COLO829 (cell line): ENCODE measurements around the gene LTBP2.

ENCODE experiments used
- DNase-seq: peaks from one replicate; pipeline ENCODE4 v3.0.0; 2012; ENCODE audit warnings: low spot score

Gene LTBP2

DNA sequence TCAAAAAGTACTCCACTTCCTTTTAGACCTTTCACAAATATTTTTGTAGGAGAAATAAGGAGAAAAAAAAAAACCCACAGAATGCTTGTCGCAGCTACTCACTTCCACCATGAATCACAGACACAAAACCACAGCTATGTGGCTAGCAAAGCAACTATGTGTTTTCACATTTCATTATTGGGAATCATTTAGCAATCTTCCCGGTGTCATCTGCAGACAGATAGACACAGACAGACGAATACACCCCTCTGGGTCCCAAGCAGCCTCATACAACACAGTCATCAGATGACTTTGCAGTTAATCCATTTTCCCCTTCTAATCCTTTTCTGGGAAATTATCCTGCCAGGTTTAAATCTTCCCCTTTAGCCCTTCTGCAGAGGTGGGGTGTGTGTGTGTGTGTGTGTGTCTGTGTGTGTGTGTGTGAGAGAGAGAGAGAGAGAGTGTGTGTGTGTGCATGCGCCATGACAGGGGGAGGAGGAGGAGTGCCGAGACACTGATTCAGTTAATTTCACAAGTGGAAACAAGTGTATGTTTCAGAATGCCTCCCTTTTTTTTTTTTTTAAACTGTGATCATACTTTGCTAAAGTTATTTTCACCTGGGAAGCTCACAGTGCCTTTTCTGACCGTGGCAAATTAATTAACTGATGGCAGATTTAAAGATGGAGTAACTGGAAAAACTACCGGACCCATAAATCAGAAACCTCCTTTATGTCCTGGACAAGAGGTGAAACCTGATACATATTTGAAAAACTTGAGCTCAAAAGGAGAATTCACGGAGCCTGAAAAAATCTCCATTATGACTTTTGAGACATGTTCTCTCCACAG is 39.9 kb downstream of the LTBP2 start:
- peak; percentile 64 for DNase-seq

DNA sequence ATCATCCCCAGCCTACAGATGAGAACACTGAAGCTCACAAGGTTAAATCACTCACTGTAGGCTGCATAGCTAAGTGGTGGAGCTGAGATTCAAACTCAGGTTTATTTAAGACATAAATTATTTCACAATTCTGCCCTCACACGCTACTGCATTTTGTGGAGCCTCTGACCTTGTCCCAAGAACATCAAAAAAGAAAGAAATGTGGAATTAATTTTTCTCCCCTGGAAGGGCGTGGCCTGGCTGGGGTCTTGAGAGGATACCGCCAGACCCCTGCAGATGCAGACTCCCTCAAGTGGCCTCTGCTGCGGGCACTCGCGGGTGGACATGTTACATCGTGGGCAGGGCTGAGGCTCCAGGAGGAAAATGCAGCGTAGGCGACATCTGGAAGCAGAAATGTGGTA is 40.6 kb downstream of the LTBP2 start:
- no peak for DNase-seq

DNA sequence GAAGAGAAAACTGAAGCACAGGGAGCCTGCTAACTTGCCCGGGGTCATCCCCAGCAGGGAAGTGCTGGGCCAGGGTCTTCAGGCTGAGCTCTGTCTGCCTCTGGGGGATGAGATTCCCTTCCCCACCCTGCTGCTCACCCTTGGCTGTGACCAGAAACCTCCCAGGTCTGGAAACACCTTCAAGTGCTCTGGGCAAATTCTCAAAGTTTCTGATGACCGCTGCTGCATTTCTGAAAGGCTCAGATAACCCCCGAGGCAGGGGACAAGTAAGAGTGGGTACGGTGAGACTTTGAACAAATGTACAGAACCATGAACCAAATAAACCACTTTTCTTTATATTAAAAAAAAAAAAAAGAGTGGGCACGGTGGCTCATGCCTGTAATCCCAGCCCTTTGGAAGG is 41.3 kb downstream of the LTBP2 start:
- no peak for DNase-seq

DNA sequence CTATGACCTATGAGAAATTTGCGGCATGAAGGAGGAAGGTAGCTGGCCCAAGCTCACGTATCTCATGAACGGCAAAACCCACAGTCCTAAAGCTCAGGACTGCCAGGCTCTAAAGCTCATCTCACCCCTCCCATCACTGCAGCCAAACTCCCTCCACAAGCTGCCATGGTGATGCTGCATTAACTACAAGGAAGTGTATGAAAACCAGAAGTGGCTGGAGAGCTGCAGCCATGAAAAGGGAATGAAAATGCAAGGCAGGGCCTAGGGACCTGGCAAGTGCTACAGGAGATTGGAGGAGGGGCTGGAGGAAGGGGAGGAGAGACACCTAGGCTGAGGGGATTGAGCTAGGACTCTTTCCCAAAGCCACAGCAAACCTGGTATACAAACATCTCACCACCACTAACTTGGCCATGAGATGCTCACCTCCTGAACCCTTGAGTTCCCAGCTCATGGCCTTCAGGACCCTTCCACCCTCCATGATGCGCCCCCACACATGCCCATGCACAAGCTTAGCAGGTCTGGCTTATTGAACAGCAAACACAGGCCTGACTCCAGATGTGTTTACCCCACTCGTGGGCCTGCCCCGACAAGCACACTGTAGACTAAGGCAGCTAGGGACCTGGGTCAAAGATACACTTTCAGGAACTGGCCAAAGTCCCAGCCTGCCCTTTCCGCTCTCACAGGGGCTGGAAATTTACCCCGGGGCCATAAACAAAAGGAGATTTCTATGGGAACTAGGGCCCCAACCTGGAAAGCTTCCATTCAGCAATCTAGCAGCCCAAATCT is 42.0 kb downstream of the LTBP2 start:
- peak; percentile 8 for DNase-seq

DNA sequence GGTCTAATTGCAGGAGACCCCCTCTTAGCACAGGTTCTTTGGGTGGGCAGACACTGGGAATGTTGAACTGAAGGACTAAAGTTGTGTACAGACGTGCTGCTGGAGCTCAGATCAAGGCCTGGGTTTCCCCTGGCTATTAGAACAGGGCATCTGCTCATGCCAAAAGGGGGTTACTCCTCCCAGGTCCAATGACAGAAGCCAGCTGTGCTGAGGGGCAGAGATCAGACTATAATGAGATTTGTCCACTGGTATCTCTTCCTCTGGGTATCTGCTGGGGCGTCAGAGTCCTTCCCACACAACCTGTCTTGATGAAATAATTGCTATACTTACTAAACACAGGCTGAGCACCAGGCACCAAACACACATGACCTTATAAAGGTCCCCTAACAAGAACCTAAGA is 42.6 kb downstream of the LTBP2 start:
- DNase-seq = no peak

DNA sequence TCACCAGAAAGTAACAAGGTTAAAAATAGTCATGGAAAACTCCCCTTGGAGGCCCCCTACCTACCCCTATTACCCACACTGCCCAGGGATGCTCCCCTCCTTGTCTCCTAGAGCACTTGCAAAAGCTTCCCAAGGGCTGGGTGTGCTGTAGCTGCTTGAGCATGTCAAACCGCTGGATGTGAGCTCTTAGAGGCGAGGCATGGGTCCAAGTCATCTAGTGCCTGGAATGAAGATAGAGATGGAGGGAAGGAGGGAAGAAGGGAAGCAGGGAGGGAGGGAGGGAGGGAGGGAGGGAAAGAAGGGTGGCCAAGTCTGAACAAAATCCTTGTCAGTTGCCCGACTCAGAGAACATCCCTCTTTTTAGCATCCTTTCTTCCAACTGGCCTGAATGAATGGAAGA is 43.1 kb downstream of the LTBP2 start:
- no peak for DNase-seq

DNA sequence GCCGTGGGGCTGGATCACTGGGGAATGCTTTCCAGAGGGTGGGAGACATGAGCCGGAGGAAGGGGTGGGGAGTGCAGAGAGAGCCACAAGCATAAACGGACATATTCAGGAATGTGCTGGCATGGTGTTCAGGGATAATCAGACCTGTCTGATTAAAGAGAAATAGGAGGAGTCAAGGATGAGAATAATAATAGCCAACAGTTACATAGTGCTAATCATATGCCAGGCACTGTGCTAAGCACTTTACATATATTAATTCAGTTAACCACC is 43.7 kb downstream of the LTBP2 start:
- DNase-seq = no peak

DNA sequence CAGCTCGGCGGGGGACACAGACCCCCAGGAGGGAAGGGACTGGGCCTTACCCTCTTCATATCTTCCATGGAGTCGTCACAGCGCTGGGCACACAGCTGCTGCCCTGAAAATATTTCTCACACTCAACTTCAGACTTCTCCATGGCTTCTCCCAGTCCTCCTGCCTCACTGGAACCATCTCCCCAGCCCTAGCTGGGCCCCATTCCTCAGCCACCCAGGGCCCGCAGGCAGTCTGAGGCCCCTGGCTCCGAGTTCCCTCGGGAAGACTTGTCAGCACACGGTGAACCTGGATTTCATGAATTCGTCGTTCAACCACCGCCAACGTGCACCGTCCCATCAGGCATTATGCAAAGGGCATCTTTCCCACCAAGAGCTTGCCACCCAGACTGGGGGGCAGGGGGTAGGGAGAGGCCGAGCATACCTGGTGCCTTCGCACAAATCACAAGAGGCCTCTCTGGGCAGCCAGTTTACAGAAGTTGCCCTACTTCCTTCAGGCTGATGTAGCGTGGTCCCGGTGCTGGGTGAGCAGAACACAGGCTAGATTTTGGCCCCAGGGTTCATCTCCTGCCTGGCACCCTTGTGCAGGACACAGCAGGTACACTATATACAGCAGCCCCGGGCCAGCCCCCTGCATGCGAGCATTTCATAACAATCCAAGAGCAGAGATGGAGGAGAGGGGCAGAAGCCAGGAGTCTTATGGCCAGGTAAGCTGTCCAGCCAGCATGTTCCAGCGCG is 44.2 kb downstream of the LTBP2 start:
- DNase-seq = no peak

DNA sequence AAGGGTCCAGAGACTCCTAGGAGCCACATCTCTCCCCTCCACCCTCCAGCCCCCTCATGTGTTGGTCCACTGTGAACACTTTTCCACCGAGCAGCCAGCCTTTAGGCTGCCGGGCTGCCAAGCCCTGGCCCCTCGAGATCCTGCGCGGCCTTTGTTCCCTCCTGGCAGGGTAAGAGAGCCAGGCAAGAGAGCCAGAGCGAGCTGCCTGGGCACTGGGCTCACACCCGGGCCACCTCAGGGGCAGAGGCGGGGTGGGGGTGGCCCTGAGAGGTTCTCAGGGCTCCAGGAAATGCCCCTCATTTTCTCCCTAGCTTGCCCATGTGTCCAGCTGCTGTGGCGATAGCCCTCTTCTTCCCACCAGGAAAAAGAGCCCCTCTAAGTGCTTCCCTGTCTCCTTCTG is 44.8 kb downstream of the LTBP2 start:
- no peak for DNase-seq

DNA sequence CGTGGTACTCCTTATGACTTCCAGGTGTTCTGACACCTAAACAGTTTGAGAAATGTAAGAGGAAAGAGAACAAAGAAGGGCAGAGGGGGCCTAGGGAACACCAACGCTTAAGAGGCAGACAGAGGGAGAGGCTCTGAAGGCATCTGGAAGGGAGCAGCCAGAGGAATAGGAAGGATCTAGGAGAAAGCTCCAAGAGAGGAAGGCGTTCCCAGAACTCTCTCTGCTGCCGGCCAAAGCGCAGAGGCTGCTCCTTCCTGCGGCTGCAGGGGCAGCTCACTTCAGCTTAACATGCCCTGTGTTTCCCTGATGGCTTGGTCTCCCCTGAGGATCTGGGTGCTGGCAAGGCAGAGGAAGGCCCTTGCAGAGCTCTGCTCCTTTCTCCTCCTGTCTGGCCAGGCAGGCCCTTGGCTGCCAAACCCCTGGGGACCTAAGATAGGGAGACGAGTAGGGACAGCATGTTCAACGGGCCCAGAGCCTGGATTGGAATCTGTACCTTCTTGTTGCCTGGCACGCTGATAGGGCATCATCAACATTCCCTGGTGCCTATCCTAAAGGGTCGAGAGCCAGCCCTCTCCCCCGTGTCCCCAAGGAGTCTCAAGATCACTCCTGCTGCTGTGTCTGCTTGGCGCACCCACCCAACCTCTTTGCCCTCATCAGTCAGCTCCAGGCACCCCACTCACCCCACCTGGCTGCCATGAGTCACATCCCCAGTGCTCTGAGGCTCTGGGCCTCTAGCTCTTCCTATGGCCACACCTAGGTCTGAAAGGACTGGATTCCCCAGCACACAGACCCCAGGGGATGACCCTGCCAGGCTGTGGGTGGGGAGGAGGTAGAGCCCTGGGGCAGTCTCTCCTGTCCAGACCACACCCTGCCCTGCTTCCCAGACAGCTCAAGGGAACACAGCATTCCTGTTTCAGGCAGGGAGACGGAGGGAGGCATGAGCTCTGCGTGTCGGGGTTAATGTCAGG is 45.6 kb downstream of the LTBP2 start:
- no peak for DNase-seq

DNA sequence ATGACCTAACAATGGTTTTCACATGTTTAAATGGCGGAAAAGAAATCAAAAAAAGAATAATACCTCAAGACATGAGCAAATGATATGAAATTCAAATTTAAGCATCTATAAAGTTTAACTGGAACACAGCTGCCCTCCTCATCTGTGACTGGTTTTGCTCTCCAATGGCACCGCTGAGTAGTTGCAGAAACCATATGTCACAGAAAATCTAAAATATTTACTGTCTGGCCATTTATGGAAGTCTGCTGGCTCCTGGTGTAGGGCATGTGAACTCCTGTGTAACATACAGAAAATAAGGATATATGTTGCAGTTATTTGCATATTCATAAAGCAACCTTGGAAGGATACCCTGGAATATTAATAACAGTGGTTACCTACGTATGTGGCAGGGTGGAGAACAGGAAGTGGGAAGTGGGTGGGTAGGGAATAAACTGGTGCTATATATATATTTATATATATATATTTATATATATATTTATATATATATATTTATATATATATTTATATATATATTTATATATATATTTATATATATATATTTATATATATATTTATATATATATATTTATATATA is 48.4 kb downstream of the LTBP2 start:
- DNase-seq = no peak

DNA sequence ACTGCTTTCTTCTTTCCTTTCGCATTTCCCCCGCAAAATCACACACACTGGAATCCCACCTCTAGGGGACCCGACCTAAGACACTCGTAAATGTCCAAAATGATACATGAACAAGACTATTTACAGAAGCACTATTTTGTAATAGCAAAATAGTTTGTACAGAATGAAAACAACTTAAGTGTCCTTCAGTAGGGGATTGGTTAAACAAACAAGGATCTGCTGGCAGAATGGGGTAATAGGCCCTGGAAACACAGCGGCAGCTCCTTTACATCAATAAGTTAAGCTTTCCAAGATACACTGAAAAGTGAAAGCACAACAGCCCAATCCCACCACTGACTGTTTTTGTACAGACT is 48.8 kb downstream of the LTBP2 start:
- no peak for DNase-seq

DNA sequence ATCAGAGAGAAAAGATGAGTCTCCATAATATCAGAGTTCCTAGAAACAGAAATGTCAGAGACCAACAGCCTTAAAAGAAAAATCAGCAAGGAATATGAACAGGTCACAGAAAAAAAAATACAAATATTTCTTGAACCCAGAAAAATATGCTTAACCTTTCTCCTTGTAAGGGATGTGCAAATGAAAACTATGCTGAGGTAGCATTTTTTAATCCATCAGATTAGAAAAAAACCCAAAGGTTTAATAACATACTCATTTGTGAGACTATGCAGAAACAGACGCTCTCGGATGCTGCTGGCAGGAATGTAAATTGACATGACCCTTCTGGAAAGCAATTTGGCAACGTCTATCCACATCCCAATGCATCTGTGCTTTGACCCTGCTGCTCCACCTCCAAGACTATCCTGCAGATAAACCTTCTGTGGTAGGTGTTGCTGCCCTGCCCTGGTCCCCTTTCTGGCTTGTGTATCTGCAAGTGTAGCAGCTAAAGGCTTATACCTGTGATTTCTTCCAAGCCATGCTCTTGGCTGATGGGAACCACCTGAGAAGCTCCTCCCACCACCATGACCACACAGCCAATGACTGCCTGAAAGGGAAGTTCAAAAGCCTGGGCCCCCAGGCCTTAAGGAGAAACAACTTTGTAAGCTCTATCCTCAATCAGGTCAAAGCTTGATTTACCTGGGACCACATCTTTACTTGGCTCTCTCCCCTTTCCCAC is 49.4 kb downstream of the LTBP2 start:
- no peak for DNase-seq

DNA sequence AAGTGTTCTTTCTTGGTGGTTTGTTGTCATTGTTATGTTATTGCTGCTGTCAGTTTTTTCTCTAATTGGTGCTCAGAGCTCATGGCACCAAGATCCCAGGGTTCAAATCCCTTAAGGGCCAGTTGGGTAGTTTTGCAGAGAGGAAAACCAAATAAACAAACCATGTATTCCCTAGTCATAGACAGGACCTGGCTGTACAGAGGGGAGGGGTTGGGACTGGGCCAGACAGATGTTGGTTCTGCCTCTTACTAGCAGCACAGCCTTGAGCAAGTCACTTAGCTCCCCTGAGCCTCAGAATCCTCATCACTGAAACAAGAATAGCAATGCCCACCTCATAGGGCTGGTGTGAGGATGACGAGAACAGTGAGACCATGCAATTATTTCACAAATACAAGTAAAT is 53.4 kb downstream of the LTBP2 start:
- DNase-seq = no peak

DNA sequence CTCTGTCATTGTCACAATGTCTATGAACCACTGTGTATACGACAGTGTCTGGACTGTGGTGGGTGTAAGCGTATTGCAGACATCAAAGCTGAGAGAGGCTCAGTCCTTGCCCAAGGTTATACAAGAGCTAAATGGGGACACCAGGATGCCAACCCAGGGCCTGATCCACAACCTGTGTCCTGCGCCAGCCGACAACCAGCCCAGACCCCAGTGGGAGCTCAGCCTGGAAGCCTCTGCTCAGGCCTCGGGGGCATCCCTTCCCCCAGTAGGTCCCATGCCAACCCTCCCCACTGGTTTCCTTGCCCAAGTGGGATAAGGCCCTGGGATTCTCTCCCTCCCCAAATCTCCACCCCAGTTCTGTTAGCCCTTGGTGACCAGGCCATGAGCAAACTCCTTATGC is 54.3 kb downstream of the LTBP2 start:
- no peak for DNase-seq

DNA sequence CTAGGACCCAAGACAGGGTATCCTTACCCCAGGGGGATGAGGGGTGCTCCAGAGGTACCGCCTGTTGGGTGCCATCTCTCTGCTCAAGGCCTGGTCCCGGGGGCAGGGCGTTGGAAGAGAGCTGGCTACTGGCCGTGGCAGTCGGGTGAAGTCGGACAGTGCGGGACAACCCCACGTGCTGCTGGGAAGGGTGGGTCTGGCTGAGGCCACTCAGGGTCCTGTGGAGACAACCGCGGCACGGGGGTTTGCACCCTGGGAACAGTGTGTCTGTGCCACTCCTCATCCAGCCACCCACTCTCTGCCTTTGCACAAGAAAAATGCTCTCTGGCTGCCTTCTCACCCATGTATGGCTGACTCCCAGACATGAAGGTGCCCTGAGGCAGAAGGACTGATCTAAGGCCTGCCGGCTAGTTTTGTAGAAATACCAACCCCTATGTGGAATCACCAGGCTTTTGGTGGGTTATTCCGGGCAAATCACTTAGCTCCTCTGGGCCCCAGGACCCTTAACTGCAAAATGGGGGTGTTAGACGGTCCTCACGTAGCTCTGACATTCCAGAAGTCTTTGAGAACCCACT is 56.5 kb downstream of the LTBP2 start:
- DNase-seq = no peak

DNA sequence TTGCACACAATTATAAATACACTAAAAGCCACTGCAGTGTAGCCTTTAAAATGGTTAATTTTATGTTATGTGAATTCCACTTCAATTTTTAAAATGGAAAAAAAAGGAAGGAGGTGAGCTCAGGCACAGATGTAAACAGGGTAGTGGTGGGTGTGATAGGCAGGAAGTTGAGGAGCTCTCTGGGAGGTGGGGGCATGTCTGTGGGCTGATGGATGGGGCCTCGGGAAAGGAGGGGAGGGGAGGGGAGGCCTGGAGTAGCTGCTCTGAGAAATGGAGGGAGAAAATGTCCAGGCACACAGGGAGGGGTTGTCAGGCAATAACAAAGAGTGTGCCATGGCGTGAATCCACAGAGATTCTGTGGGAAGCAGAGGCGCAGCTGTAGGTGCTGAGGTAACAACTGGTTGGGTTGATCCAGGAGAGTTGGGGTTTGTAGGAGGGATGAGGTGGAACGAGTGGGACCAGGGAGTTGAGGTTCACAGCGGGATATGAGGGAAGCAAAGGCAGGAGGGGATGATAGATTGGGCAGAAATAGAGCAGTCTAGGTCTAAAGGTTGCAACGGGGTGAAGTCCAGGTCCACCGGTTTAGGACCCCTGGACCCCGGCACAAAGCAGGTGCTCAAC is 57.2 kb downstream of the LTBP2 start:
- no peak for DNase-seq

DNA sequence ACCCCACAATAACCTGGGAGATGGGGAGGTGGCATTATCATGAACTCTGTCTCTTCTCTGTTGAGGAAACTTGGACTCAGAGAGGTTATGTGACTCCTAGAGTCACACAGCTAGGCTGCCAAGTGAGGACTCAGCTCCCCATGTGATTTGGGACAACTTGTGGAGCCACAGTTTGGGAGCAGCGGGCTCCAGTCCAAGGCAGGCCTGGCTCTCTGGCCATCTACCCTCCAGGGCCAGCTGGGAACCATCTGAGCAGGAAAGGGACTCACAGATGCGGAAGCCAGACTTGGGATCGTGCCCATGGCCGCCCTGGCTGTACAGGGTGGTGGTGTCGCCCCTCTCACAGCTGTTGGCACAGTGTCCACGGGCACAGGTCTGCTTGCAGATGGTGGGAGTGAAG is 59.4 kb downstream of the LTBP2 start:
- DNase-seq = no peak

DNA sequence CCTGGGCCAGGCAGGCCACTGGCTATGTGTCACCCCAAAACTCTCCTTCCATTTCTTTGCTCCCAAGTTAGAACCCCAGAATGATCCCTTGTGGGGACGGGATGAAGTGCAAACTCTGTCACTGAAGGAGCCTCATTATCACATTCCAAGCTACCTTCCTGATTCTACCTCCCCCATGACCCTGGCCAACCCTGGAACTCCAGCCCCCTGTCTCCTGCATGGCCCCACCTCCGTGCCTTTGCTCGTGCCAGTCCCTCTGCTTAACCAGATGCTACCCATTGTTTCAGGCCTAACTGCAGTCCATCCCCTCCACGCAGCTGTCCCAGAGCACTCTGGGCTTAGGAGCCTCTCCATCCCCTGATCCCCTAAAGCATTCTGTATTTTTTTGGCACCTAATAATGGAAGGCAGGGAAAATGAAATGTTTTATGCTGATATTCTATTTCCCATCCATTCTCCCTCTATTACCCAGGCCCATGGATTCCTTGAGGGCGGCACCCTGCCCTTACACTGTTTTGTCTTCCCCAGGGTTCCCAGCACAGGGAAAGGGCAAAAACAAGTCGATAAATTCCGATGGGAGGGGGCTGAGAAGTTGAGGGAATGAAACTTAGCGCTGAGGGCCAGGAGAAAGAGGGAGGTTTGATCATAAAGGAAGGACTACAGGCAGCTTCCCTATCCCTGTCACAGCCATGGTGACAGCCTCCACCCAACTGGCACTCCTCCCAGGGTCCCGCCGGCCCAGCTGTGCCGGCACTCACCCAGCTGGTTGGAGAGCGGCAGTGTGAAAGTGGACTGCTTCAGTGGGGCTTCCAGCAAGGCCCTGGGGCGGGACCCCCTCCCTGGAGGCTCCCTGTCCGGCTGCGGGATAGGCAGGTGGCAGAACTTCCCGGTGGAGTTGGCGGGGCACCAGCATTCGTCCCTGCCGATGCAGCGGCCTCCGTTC is 60.3 kb downstream of the LTBP2 start:
- no peak for DNase-seq
